Activated CD8-positive, alpha-beta memory T cell treated with anti-CD3 and anti-CD28 coated beads, Interleukin-2, amount 50 U/mL, for 4 hours (primary cell): ENCODE measurements around the gene RPS6KA2.
"Not testable (repeated sequence)": the region's sequence is repeated elsewhere in the genome, so short reads cannot be mapped to it uniquely, and the experiment has no call there.

Experiments
- DNase-seq: peaks from one replicate; pipeline ENCODE4 v3.0.0-alpha.2; 2020

RPS6KA2 gene

GRCh38 chr6:166655713-166656229, 28.7 kb upstream of the RPS6KA2 start:
- no peak for DNase-seq

- no peak for DNase-seq
These were observed 28.2 kb upstream of the RPS6KA2 start for GRCh38 chr6:166655251-166655650.

- DNase-seq, result no peak
These were observed 27.5 kb upstream of the RPS6KA2 start for GRCh38 chr6:166654573-166654972.

GRCh38 chr6:166653639-166653941, 26.5 kb upstream of the RPS6KA2 start:
- no peak for DNase-seq

GRCh38 chr6:166650824-166651807, 24.1 kb upstream of the RPS6KA2 start:
- DNase-seq, result no peak

- DNase-seq, result no peak
These were observed 23.0 kb upstream of the RPS6KA2 start for GRCh38 chr6:166650047-166650446.

GRCh38 chr6:166648846-166649245, 21.8 kb upstream of the RPS6KA2 start:
- DNase-seq, result no peak

GRCh38 chr6:166647896-166648295, 20.8 kb upstream of the RPS6KA2 start:
- no peak for DNase-seq

- DNase-seq, result no peak
These were observed 19.7 kb upstream of the RPS6KA2 start for GRCh38 chr6:166646716-166647115.

GRCh38 chr6:166645896-166646295, 18.8 kb upstream of the RPS6KA2 start:
- no peak for DNase-seq

- DNase-seq, result no peak
These were observed 17.6 kb upstream of the RPS6KA2 start for GRCh38 chr6:166644681-166645080.

- no peak for DNase-seq
These were observed 17.0 kb upstream of the RPS6KA2 start for GRCh38 chr6:166643891-166644590.

- DNase-seq, result no peak
These were observed 15.6 kb upstream of the RPS6KA2 start for GRCh38 chr6:166642646-166643045.

- DNase-seq, result no peak
These were observed 13.4 kb upstream of the RPS6KA2 start for GRCh38 chr6:166640342-166641043.

- no peak for DNase-seq
These were observed 12.9 kb upstream of the RPS6KA2 start for GRCh38 chr6:166639921-166640320.

GRCh38 chr6:166638573-166638964, 11.5 kb upstream of the RPS6KA2 start:
- no peak for DNase-seq

- no peak for DNase-seq
These were observed 10.9 kb upstream of the RPS6KA2 start for GRCh38 chr6:166637812-166638572.

GRCh38 chr6:166636934-166637333, 9.9 kb upstream of the RPS6KA2 start:
- no peak for DNase-seq

GRCh38 chr6:166636191-166636933, 9.3 kb upstream of the RPS6KA2 start:
- no peak for DNase-seq

- DNase-seq, result no peak
These were observed 8.2 kb upstream of the RPS6KA2 start for GRCh38 chr6:166635013-166635970.

- not testable (repeated sequence) for DNase-seq
These were observed 7.5 kb upstream of the RPS6KA2 start for GRCh38 chr6:166634581-166634980.
